Esophagus squamous epithelium (tissue), 5 donors: ENCODE data around the gene VSTM4. TPM values are rescaled to one million over a fixed set of nuclear protein-coding genes. Genes with fewer than 3 reads are reported as not detected.

Experiments
- DNase-seq: peaks from one replicate; lab custom pipeline; 2025; lab: John Stamatoyannopoulos, UW
- H3K27ac ChIP-seq, 4 donors: fragments of 200-600 bp; sonication (generic); one replicate each; pipeline ENCODE4 v1.5.1; 2016 to 2019; ENCODE audit warnings: mild to moderate bottlenecking in 1 of 4
- H3K27me3 ChIP-seq, 4 donors: fragments of 200-600 bp; sonication (generic); 1 replicate in 3 of 4; 2 replicates in 1 of 4; pipeline versions ENCODE4 v1.5.1 to v1.6.0; 2017 to 2021; ENCODE audit warnings: antibody characterized with exemption in 1 of 4
- H3K36me3 ChIP-seq, 3 donors: fragments of 200-600 bp; sonication (generic); one replicate each; pipeline ENCODE4 v1.5.1; 2016 to 2019
- H3K4me1 ChIP-seq, 3 donors: fragments of 200-600 bp; sonication (generic); one replicate each; pipeline ENCODE4 v1.5.1; 2017 to 2019
- H3K4me3 ChIP-seq, 4 donors: fragments of 200-600 bp; sonication (generic); 1 replicate in 3 of 4; 2 replicates in 1 of 4; pipeline ENCODE4 v1.5.1; 2016 to 2019; ENCODE audit warnings: mild to moderate bottlenecking in 2 of 4, moderate library complexity in 1 of 4
- H3K9me3 ChIP-seq, 3 donors: fragments of 200-600 bp; sonication (generic); one replicate each; pipeline ENCODE4 v1.5.1; 2016 to 2019
- POLR2A ChIP-seq, 4 donors: fragments of 450-650 bp; IDR thresholded peaks; one replicate each; pipeline ENCODE4 v1.6.1; 2017; ENCODE audit warnings: antibody characterized with exemption in 4 of 4, mild to moderate bottlenecking in 4 of 4, moderate library complexity in 3 of 4
- WGBS, 2 donors: methylation state at CpG; one replicate each; pipeline ENCODE4 v1.1.5; 2018; 5-methylcytosine and 5-hydroxymethylcytosine counted together
- intact Hi-C: fragments of 100-400 bp; cut with DNase I; formaldehyde crosslinking; loops from one replicate; pipeline ENCODE4 v1.15.0; 2022
- total RNA-seq, 4 donors: library from RNA; depleted of rRNA; stranded (reverse); fragments of >200 nt; gene quantifications; one replicate each; pipeline ENCODE4 v1.1.0, GENCODE V29; 2016
- TF ChIP-seq, protein P1 (sequence below), 6 experiments: fragments of 450-650 bp in 4 of 6; fragments of 200-600 bp in 2 of 6; sonication (generic) in 2 of 6; IDR thresholded peaks; one replicate each; pipeline ENCODE4 v1.5.1; 2016 to 2019; ENCODE audit warnings: antibody characterized with exemption in 6 of 6, mild to moderate bottlenecking in 4 of 6, moderate library complexity in 4 of 6
- donor health status: DM: yes; HTN: yes; CAD: no.

The VSTM4 gene
- total RNA-seq, 4 donors from 2014 or later: 0.80 to 6.9 (median 1.9) TPM

GRCh38 chr10:49053998-49054692 lies 61.2 kb downstream of the VSTM4 start:
- no peak for DNase-seq
- no peaks in the 10 kb centered on the region for H3K36me3 ChIP-seq
- no peak overlapping the region for H3K27ac ChIP-seq
- H3K27me3 ChIP-seq: no peaks in the 10 kb centered on the region
- H3K4me1 ChIP-seq: peaks cover 18 to 69% (median 34%) of the 10 kb centered on the region in 3 donors
- no peak overlapping the region for H3K4me3 ChIP-seq
- intact Hi-C loops: no loop called here
- TF ChIP-seq, protein P1, sequence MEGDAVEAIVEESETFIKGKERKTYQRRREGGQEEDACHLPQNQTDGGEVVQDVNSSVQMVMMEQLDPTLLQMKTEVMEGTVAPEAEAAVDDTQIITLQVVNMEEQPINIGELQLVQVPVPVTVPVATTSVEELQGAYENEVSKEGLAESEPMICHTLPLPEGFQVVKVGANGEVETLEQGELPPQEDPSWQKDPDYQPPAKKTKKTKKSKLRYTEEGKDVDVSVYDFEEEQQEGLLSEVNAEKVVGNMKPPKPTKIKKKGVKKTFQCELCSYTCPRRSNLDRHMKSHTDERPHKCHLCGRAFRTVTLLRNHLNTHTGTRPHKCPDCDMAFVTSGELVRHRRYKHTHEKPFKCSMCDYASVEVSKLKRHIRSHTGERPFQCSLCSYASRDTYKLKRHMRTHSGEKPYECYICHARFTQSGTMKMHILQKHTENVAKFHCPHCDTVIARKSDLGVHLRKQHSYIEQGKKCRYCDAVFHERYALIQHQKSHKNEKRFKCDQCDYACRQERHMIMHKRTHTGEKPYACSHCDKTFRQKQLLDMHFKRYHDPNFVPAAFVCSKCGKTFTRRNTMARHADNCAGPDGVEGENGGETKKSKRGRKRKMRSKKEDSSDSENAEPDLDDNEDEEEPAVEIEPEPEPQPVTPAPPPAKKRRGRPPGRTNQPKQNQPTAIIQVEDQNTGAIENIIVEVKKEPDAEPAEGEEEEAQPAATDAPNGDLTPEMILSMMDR (IDR thresholded peaks at IDR 0.05): no peak
- TF ChIP-seq POLR2A (IDR thresholded peaks at IDR 0.05): no peak
- 88 to 91% methylated on average over 4 to 5 of the region's 5 CpGs for WGBS, 2 donors
- H3K9me3 ChIP-seq: no peaks in the 10 kb centered on the region

DNA sequence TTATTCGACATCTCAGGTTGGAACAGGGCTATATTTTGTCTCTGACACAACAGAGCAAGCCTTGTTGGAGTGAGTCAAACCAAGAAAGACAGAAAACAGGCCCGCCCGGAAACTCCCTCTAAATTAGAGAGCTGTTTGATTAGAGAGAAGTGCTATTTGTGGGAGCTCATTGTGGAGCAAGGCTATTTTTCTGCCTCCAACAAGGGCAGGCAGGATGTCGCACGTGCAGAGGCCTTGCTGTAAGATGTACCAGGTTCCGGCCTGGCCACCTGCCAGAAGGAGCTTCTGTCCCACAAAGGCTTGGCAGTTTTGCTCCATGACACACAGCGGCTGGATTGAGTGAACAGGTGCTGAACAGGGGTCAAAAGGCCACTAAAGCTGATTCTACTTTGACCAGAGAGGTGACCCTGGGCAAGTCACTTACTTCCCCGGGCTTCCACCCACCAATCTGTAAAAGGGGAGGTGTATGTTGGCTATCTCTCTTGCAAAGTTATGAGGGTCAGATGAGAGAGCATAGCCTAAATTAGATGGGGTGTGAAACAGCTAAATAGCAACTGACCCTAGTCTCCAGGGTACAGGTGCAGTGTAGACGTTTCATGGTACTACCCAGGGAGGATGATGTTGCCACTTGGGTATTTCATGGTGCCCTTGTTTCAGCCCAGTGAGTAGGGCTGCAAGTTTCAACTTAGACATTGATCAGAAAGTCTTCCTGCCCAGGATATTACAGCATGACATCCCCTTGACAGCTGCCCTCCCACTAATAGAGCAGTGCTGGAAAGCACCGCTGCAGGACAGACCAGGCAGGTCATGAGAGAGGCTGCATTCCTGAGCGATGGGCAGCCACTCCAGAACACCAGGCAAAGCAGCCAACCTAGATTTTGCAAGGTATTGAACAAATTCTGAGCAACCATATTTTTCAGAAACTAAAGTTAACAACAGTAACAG lies 62.0 kb downstream of the VSTM4 start:
- H3K27me3 ChIP-seq: no peaks in the 10 kb centered on the region
- DNase-seq: no peak
- peak overlapping the region in 2 of 4 donors; percentile 29 to 67 for H3K27ac ChIP-seq
- H3K36me3 ChIP-seq: no peaks in the 10 kb centered on the region
- TF ChIP-seq, protein P1 (IDR thresholded peaks at IDR 0.05): no peak
- no peak for TF ChIP-seq POLR2A (IDR thresholded peaks at IDR 0.05)
- no peaks in the 10 kb centered on the region for H3K9me3 ChIP-seq
- intact Hi-C loops: no loop called here
- 28 to 40% methylated on average over 9 to 11 of the region's 11 CpGs for WGBS, 2 donors
- H3K4me1 ChIP-seq: peaks cover 18 to 61% (median 34%) of the 10 kb centered on the region in 3 donors
- H3K4me3 ChIP-seq: no peak overlapping the region

DNA sequence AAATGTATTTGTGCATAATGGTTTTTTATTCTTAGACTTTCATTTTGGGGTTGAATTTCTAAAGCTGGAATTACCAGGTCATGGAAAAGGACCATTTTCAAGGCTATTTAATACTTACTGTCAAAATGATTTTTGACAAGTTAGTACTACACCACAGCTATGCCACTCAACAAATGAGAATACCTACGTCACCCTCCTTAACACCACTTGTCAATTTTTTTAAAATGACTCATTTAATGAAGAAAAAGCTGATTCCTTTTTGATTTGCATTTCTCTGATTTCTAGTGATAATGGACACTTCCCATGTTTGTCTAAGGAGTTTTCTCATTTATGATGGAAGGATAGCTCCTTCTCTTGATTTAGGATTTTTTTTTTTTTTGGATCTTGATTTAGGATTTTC lies 63.3 kb downstream of the VSTM4 start:
- no peak overlapping the region for H3K4me3 ChIP-seq
- no peak for DNase-seq
- no peaks in the 10 kb centered on the region for H3K27me3 ChIP-seq
- 46 to 58% methylated on average over 1 of the region's 1 CpG for whole genome bisulfite sequencing, 2 donors
- H3K36me3 ChIP-seq: no peaks in the 10 kb centered on the region
- H3K9me3 ChIP-seq: no peaks in the 10 kb centered on the region
- H3K27ac ChIP-seq: no peak overlapping the region
- intact Hi-C loops: no loop called here
- peaks cover 15 to 49% (median 24%) of the 10 kb centered on the region in 3 donors for H3K4me1 ChIP-seq
- TF ChIP-seq POLR2A (IDR thresholded peaks at IDR 0.05): no peak
- TF ChIP-seq, protein P1 (IDR thresholded peaks at IDR 0.05): no peak

DNA sequence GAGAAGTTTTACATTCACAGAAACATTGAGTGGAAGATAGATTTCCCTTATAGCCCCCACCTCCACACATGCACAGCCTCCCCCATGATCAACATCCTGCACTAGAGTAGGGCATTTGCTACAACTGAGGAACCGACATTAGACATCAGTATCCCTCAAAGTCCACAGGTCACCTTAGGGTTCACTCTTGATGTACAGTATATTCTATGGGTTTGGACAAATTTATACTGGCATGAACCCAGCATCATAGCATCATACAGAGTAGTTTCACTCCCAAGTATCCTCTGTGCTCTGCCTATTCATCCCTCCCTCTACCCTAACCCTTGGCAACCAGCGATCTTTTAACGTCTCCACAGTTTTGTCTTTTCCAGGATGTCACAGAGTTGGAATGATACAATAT lies 64.4 kb downstream of the VSTM4 start:
- H3K9me3 ChIP-seq: no peaks in the 10 kb centered on the region
- TF ChIP-seq POLR2A (IDR thresholded peaks at IDR 0.05): no peak
- TF ChIP-seq, protein P1 (IDR thresholded peaks at IDR 0.05): no peak
- H3K36me3 ChIP-seq: no peaks in the 10 kb centered on the region
- 73 to 78% methylated on average over 3 of the region's 3 CpGs for WGBS, 2 donors
- H3K27ac ChIP-seq: no peak overlapping the region
- H3K4me1 ChIP-seq: peaks cover 7 to 37% (median 12%) of the 10 kb centered on the region in 3 donors
- intact Hi-C loops: no loop called here
- H3K4me3 ChIP-seq: no peak overlapping the region
- H3K27me3 ChIP-seq: no peaks in the 10 kb centered on the region
- DNase-seq: no peak

DNA sequence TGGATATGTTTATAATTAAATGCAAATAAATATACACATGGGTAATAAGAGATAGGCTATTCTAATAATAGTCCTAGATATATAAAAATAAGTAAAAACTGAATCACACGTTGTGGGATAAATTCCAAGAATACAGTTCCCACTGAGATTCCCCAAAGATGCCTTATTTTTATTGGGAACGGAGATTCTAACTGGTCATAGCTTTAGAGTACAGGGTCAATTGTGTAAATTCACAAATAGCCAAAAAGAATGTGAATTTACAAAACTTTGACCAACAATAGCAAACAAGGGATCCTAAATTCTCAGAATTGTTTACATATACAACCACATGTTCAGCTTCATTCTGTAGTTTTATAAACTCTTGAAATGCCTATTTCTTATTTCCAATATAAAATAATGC lies 65.0 kb downstream of the VSTM4 start:
- no peak overlapping the region for H3K4me3 ChIP-seq
- WGBS, 2 donors: 68 to 70% methylated on average over 2 of the region's 2 CpGs
- no peaks in the 10 kb centered on the region for H3K27me3 ChIP-seq
- TF ChIP-seq, protein P1 (IDR thresholded peaks at IDR 0.05): no peak
- no peak for TF ChIP-seq POLR2A (IDR thresholded peaks at IDR 0.05)
- intact Hi-C loops: no loop called here
- no peaks in the 10 kb centered on the region for H3K9me3 ChIP-seq
- DNase-seq: no peak
- H3K4me1 ChIP-seq: peaks cover 7 to 32% (median 7%) of the 10 kb centered on the region in 3 donors
- no peak overlapping the region for H3K27ac ChIP-seq
- no peaks in the 10 kb centered on the region for H3K36me3 ChIP-seq
